ENCODE measurements around the gene VIPR1.

VIPR1 gene

GRCh38 chr3:42582474-42583070, 80.1 kb downstream of the VIPR1 start:
- DNase-seq = no peak
